K562 (cell line): ENCODE measurements around the gene TRPM4. TPM values are rescaled to one million over a fixed set of nuclear protein-coding genes. Genes with fewer than 3 reads are reported as not detected.

ENCODE experiments used
- ATAC-seq: fragments of 200-7000 bp; cut with Tn5 transposase; 3 replicates; pipeline ENCODE4 v1.9.1; 2020; ENCODE audit warnings: moderate library complexity
- BruUV-seq: library from RNA; stranded (reverse); fragments of 400-500 nt; replicated peaks from 2 replicates; lab custom pipeline; 2021; lab: Mats Ljungman, UMichigan
- CTCF ChIA-PET: fragments of 300-600 bp; formaldehyde crosslinking; extraction: SDS; loops from one replicate; lab custom pipeline; 2021; ENCODE audit warnings: low intra/inter-chr PET ratio; lab: Yijun Ruan, JAX
- POLR2A ChIA-PET: fragments of 300-600, 350-650 bp; sonication (Branson Sonifier 250); formaldehyde crosslinking; extraction: SDS; loops from one replicate; lab custom pipeline; 2021; ENCODE audit warnings: antibody characterized with exemption, inconsistent platforms; lab: Yijun Ruan, JAX
- DNase-seq, 4 experiments: peaks; one replicate each; pipeline versions ENCODE4 v3.0.0 to v3.0.0-alpha.2; 2011 to 2018; ENCODE audit warnings: low spot score in 3 of 4, mixed read lengths in 3 of 4; ENCODE audit errors: extremely low read depth in 1 of 4
- FAIRE-seq: peaks from 2 replicates; lab custom pipeline; 2011; peaks lifted over from hg19 to GRCh38; lab: Jason Lieb, UNC
- H2AFZ ChIP-seq: 2 replicates; pipeline ENCODE4 v1.6.0; 2011; ENCODE audit warnings: low read depth, low read length, control low read depth, inconsistent platforms
- H3K27ac ChIP-seq: fragments of 200-600 bp; 3 replicates; pipeline ENCODE4 v1.8.0; 2011; ENCODE audit warnings: low read depth, mild to moderate bottlenecking, control low read depth, inconsistent platforms, low read length, moderate library complexity, mixed read lengths; ENCODE audit errors: extremely low read depth
- H3K27me3 ChIP-seq, 2 experiments: fragments of 300-600 bp in 1 of 2; 2 replicates in 1 of 2; 3 replicates in 1 of 2; pipeline versions ENCODE4 v1.6.0 to v1.8.0; 2011; ENCODE audit warnings: inconsistent platforms in 2 of 2, low read length in 2 of 2, mild to moderate bottlenecking in 1 of 2, mixed read lengths in 1 of 2, moderate library complexity in 1 of 2; ENCODE audit not compliant: control insufficient read depth in 2 of 2, insufficient read depth in 2 of 2
- H3K36me3 ChIP-seq: fragments of 300-600 bp; 3 replicates; pipeline ENCODE4 v1.8.0; 2011; ENCODE audit warnings: mild to moderate bottlenecking, low read length, inconsistent platforms; ENCODE audit not compliant: control insufficient read depth, insufficient read depth
- H3K4me1 ChIP-seq, 2 experiments: fragments of 200-600 bp in 1 of 2; replicated peaks in 1 of 2; 2 replicates in 1 of 2; 3 replicates in 1 of 2; pipeline versions ENCODE4 v1.5.1 to v1.8.0; 2011; ENCODE audit warnings: inconsistent platforms in 2 of 2, low read length in 2 of 2, mild to moderate bottlenecking in 1 of 2, mixed read lengths in 1 of 2, moderate library complexity in 1 of 2; ENCODE audit not compliant: control insufficient read depth in 2 of 2, insufficient read depth in 2 of 2
- H3K4me2 ChIP-seq: 2 replicates; pipeline ENCODE4 v1.6.1; 2011; ENCODE audit warnings: low read length, control low read depth, inconsistent platforms, mixed read lengths; ENCODE audit not compliant: insufficient read depth
- H3K4me3 ChIP-seq: fragments of 200-600 bp; sonication (generic), shearing (Covaris generic); 2 replicates; pipeline ENCODE4 v1.5.1; 2016; ENCODE audit warnings: control low read depth, inconsistent platforms
- H3K79me2 ChIP-seq: fragments of 200-600 bp; 3 replicates; pipeline ENCODE4 v1.8.0; 2011; ENCODE audit warnings: low read length, inconsistent platforms; ENCODE audit not compliant: control insufficient read depth, insufficient read depth
- H3K9ac ChIP-seq, 2 experiments: 2 replicates each; pipeline versions ENCODE4 v1.6.0 to v1.6.1; 2011; ENCODE audit warnings: low read depth in 2 of 2, low read length in 2 of 2, control low read depth in 1 of 2, inconsistent platforms in 1 of 2, mild to moderate bottlenecking in 1 of 2, mixed read lengths in 1 of 2; ENCODE audit not compliant: insufficient read depth in 1 of 2
- H3K9me1 ChIP-seq: one replicate; pipeline ENCODE4 v1.6.0; 2011; ENCODE audit warnings: inconsistent platforms, mild to moderate bottlenecking, low read length, moderate library complexity; ENCODE audit not compliant: control insufficient read depth, insufficient read depth
- H3K9me3 ChIP-seq: replicated peaks from 2 replicates; pipeline ENCODE4 v1.5.1; 2011; ENCODE audit warnings: low read depth, low read length, inconsistent platforms; ENCODE audit not compliant: control insufficient read depth, insufficient read depth
- H4K20me1 ChIP-seq: replicated peaks from 2 replicates; pipeline ENCODE4 v1.6.1; 2011; ENCODE audit warnings: low read length, inconsistent platforms, mixed read lengths; ENCODE audit not compliant: control insufficient read depth, insufficient read depth
- ARNT ChIP-seq, 2 experiments: fragments of 450-650 bp; IDR thresholded peaks; 2 replicates each; pipeline ENCODE4 v1.6.1; 2016; ENCODE audit warnings: mild to moderate bottlenecking in 1 of 2
- CUX1 ChIP-seq: fragments of 200-800 bp; sonication (Bioruptor generic); IDR thresholded peaks from 2 replicates; pipeline ENCODE4 v1.6.1; 2016; ENCODE audit warnings: missing genetic modification characterization, missing compliant biosample characterization
- HEY1 ChIP-seq: fragments of 250-450 bp; sonication (Bioruptor Pico); IDR thresholded peaks from 2 replicates; pipeline ENCODE4 v1.5.0; 2020; ENCODE audit warnings: mild to moderate bottlenecking, moderate library complexity, borderline replicate concordance
- JUND ChIP-seq, 2 experiments: IDR thresholded peaks; 2 replicates in 1 of 2; 3 replicates in 1 of 2; pipeline ENCODE4 v1.6.1; 2011; ENCODE audit warnings: borderline replicate concordance in 2 of 2, low read depth in 2 of 2, low read length in 2 of 2, improper control_type of control experiment in 1 of 2, missing biosample characterization in 1 of 2, missing genetic modification characterization in 1 of 2, missing genetic modification reagents in 1 of 2
- NFATC3 ChIP-seq: fragments of 450-650 bp; IDR thresholded peaks from 2 replicates; pipeline ENCODE4 v1.6.1; 2017; ENCODE audit warnings: mild to moderate bottlenecking
- NR2C2 ChIP-seq, 2 experiments: fragments of 200-800 bp in 1 of 2; sonication (Bioruptor generic) in 1 of 2; sonication (generic) in 1 of 2; formaldehyde crosslinking in 1 of 2; IDR thresholded peaks; 2 replicates each; pipeline versions ENCODE4 v1.6.1 to v1.8.0; 2016 to 2022; ENCODE audit warnings: mild to moderate bottlenecking in 1 of 2, missing compliant biosample characterization in 1 of 2, missing genetic modification characterization in 1 of 2, missing genetic modification reagents in 1 of 2
- PTRF ChIP-seq: fragments of 450-650 bp; IDR thresholded peaks from 2 replicates; pipeline ENCODE4 v1.6.1; 2016; ENCODE audit warnings: mild to moderate bottlenecking, missing genetic modification characterization, missing compliant biosample characterization
- RBM34 ChIP-seq: fragments of 200-400 bp; formaldehyde crosslinking; IDR thresholded peaks from 2 replicates; pipeline ENCODE4 v1.6.1; 2018; ENCODE audit warnings: low read length, borderline replicate concordance; ENCODE audit not compliant: insufficient read depth
- STAT5B ChIP-seq: fragments of 250-450 bp; sonication (Bioruptor Pico); IDR thresholded peaks from 2 replicates; pipeline ENCODE4 v1.8.0; 2021; ENCODE audit warnings: mild to moderate bottlenecking, inconsistent platforms
- THAP7 ChIP-seq: fragments of 250-450 bp; sonication (Bioruptor Pico); IDR thresholded peaks from 2 replicates; pipeline ENCODE4 v1.5.0; 2021
- ZHX1 ChIP-seq: fragments of 150-350 bp; conservative IDR thresholded peaks from 2 replicates; pipeline ENCODE4 v1.6.1; 2014; ENCODE audit warnings: low read length
- ZNF175 ChIP-seq: fragments of 200-800 bp; sonication (Bioruptor generic); IDR thresholded peaks from 2 replicates; pipeline ENCODE4 v1.6.1; 2016; ENCODE audit warnings: low read depth, mild to moderate bottlenecking, missing genetic modification characterization, missing compliant biosample characterization
- WGBS: fragments of 100-300 bp; shearing (Covaris generic); methylation state at CpG from one replicate; pipeline ENCODE4 v1.1.6; 2016; ENCODE audit warnings: low coverage, mixed read lengths; ENCODE audit not compliant: insufficient coverage; ENCODE audit errors: missing lambda C conversion rate; 5-methylcytosine and 5-hydroxymethylcytosine counted together
- in situ Hi-C: fragments of 300-500 bp; cut with MboI; formaldehyde crosslinking; loops from 4 replicates; pipeline ENCODE4 v1.15.0; 2018; ENCODE audit warnings: inconsistent platforms, mixed read lengths
- intact Hi-C: fragments of 100-400 bp; cut with micrococcal nuclease; formaldehyde crosslinking; loops from 2 replicates; pipeline ENCODE4 v1.14.2; 2022
- polyA plus RNA-seq, 8 experiments: library from polyadenylated mRNA; depleted of rRNA in 4 of 8; stranded (reverse) in 5 of 8; unstranded in 3 of 8; fragments of >200 nt; fragmentation: Nextera tagmentation in 2 of 8; fragmentation: Illumina TruSeq in 1 of 8; extraction: Ambion mirVana in 2 of 8; extraction: Trizol in 1 of 8; gene quantifications; 2 replicates each; pipeline versions ENCODE4 v1.2.1 to v1.2.3, GENCODE V29; 2011 to 2014; ENCODE audit warnings: inconsistent platforms in 1 of 8, missing spikeins in 1 of 8
- total RNA-seq, 7 experiments: library from RNA; depleted of rRNA in 6 of 7; stranded (reverse); fragments of >200 nt in 6 of 7; fragmentation: Illumina TruSeq in 2 of 7; extraction: Trizol in 2 of 7; gene quantifications; 2 replicates each; pipeline versions ENCODE4 v1.2.1 to v1.2.3, GENCODE V29; 2011 to 2021; ENCODE audit warnings: low replicate concordance in 1 of 7

The TRPM4 gene
- total and polyA plus RNA-seq, 9 of the 15 experiments (the other 6 are each of a cell fraction or from before 2014, with no cell fraction given), result 6.5 to 45.4 (median 15.2) TPM

GRCh38 chr19:49201042-49201441 lies 43.5 kb downstream of the TRPM4 start (continued):
- no peak for TF ChIP-seq CUX1
- TF ChIP-seq JUND (IDR thresholded peaks at IDR 0.05; ENCODE audit: borderline replicate concordance, low read depth, low read length), result no peak
- no peak for TF ChIP-seq JUND (tag; IDR thresholded peaks at IDR 0.05; ENCODE audit: borderline replicate concordance, low read depth, low read length)
- TF ChIP-seq HEY1 (CRISPR knock-in tag), result no peak

GRCh38 chr19:49205114-49205513 lies 47.5 kb downstream of the TRPM4 start:
- Histone ChIP-seq H2AFZ (no peak overlapping the region), H3K36me3 (peaks cover 42% of the 10 kb centered on the region; the same call in 2 of the 3 replicates), H3K4me3 (no peak overlapping the region), H4K20me1 (no peaks in the 10 kb centered on the region), H3K9me1 (no peaks in the 10 kb centered on the region), H3K9ac (no peak overlapping the region), H3K79me2 (no peaks in the 10 kb centered on the region; the same call in 2 of the 3 replicates), H3K9me3 (no peaks in the 10 kb centered on the region), H3K27ac (no peak overlapping the region), H3K4me2 (no peak overlapping the region), H3K27me3 (no peaks in the 10 kb centered on the region), H3K4me1 (peaks cover 3 to 16% of the 10 kb centered on the region in 2 experiments; a peak in 4 of 5 replicates)
- ATAC-seq (no peak), FAIRE-seq (no peak), DNase-seq (peak in 1 of 4 experiments; percentile 2)
- ChIA-PET POLR2A (interaction anchor here (0.6 kb wide), 1 partner anchor 453 kb away, joined by 3 read pairs; no protein-coding TSS in a partner anchor), CTCF (no interaction called here)
- BruUV-seq, result no TSS peak
- WGBS, result 79% methylated on average over 7 of the region's 7 CpGs
- in situ Hi-C loops, result no loop called here
- intact Hi-C loops, result no loop called here
- TF ChIP-seq ZHX1 (no peak), NR2C2 (CRISPR knock-in tag; IDR thresholded peaks at IDR 0.05) (no peak), NR2C2 (tag; IDR thresholded peaks at IDR 0.05) (no peak), ZNF175 (CRISPR knock-in tag) (no peak), THAP7 (no peak), PTRF (tag) (no peak), ARNT (IDR thresholded peaks at IDR 0.05) (no peak), STAT5B (CRISPR knock-in tag) (no peak), RBM34 (no peak), NFATC3 (no peak)
